Measurements from ENCODE around the gene ZNRF3. TPM values are rescaled to one million over a fixed set of nuclear protein-coding genes. Genes with fewer than 3 reads are reported as not detected.
"Not testable (repeated sequence)": the region's sequence is repeated elsewhere in the genome, so short reads cannot be mapped to it uniquely, and the experiment has no call there.

Gene ZNRF3
- total RNA-seq, 1 donor from 2014 or later: 7.4 TPM

GRCh38 chr22:28933321-28933720 lies 49.9 kb downstream of the ZNRF3 start:
- DNase-seq: no peak

GRCh38 chr22:28934026-28934425 lies 50.7 kb downstream of the ZNRF3 start:
- no peak for DNase-seq

DNA sequence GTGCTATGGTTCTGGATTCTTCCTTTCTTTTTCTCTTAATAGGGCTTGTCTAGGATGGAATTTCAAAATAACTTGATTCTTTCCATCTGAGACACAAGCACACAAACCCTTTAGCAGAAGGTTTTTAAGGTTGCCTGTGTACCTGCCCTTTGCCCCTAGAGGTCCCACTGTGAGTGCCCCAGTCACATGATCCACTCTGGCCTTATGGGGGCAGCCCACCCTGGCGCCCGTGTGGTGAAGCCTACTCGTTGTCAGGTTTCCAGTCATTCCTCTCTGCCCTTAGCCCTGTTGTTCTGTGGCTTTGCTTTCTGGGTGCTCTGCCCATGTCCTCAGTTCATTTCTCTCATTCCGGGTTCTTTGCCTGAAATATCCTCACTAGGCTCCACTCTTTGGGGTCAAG lies 51.8 kb downstream of the ZNRF3 start:
- DNase-seq: no peak

DNA sequence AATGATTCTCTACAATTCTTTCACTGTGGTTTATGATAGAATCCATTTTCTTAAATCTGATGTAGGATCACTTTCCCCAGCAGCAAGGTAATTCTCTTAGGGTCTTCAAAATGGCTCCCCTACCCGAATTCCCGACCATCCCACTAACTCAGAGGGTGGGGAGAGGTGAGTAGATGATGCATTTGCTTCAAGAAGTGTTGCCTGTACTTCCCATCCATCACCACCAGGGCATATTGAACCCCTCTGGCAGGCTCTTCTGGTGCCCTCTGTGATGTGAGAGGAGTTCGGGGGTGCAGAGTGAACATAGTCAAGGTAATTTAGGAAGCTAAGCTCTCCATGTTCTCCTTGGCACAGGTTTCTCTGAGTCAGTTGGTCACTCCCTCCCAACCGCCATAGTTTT lies 52.3 kb downstream of the ZNRF3 start:
- no peak for DNase-seq

- no peak for DNase-seq
Observed at GRCh38 chr22:28936200-28936599, 52.8 kb downstream of the ZNRF3 start.

DNA sequence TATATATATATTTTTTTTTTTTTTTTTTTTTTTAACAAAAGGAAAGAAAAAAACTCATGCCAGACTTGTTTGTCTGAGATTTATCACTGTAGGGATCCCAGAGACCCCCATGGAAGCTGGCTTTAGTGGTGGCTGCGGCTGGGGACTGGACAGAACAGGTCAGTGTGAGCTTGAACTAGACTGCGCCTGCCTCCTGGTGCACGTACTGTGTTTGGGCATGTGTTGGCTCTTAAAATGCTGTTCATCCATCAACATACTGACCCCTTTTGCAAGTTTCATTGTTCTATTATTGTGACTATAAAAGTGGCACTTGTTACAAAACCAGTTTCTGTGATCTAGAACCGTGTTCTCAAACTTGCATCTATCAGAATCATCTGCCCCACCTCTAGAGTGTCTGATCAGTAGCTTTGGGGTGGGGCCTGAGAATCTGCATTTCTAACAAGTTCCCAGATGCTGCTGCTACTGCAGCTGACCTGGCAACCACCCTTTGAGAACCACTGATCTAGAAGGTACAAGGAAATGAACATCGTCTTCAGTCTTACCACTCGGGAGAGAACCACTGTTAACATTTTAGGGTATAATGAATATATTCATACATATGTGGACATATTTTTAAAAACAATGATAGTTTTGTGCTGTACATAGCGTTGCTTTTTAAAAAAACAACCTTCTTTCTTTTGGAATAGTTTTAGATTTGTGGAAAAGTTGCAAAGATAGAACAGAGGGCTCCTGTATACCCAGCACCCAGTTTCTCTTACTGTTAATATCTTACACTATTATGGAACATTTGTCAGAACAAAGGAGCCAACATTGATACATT lies 54.0 kb downstream of the ZNRF3 start:
- no peak for DNase-seq

DNA sequence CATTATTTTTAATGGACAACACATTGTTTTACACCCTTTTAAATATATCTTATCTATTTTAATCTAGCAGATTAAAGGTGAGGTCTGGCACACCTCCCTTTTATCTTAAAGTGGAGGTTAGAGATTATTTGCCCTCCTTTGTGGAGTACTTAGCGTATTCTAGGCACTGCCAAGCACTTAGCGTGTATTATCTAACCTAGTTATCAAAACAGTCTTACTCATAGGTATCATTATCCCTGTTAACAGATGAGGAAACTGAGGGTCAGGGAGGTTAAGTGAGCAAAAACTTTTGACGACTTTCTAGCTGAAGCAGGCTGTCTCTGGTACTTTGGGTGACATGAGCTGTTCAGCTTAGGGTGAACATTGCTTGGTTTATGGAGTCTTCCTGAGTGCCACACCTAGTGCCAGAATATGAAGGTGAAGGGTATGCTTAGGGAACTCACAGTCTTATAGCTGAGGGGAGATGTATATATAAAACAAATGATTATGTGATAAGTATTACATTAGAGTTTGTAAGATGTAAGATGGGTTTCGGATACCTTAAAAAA lies 55.0 kb downstream of the ZNRF3 start:
- no peak for DNase-seq

GRCh38 chr22:28939394-28939793 lies 56.0 kb downstream of the ZNRF3 start:
- DNase-seq: no peak

DNA sequence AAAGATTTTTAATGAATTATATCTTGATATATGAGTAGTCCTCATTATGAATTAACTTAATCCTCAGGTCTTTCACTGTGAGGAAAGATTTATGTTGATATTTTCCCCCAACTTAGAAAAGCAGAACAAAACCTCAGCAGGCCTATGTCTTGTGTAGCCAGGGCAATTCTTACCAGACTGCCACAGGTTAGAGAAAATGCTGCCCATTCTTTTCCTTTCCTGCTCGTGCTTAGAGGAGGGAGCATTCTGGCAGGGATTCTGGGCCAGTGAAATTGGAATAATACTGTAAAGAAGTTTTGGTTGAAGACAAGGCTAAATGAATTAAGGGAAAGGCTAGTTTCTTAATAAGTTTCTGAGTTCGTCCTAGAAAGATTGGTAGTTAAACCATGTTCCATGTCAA lies 56.6 kb downstream of the ZNRF3 start:
- DNase-seq: no peak

DNA sequence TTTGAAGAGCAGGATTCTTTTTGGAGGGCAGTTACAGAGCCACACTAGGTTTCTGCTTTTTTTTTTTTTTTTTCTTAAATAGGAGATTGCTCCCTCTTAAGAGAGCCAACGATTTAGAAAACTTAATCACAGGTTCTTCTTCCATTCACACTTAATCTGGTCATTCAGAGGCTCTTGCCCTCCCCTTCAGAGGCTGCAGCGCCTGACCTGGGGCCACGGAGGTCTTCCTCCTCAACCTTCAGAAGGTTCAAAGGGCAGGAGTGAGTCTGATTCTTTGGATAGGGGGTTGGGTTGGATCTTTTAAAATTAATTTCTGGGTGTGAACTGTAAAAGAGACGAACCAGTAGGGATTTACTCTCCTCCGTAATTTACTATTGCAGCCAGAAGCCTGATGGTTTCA lies 57.1 kb downstream of the ZNRF3 start:
- DNase-seq: no peak

- no peak for DNase-seq
Observed at GRCh38 chr22:28942333-28942732, 59.0 kb downstream of the ZNRF3 start.

DNA sequence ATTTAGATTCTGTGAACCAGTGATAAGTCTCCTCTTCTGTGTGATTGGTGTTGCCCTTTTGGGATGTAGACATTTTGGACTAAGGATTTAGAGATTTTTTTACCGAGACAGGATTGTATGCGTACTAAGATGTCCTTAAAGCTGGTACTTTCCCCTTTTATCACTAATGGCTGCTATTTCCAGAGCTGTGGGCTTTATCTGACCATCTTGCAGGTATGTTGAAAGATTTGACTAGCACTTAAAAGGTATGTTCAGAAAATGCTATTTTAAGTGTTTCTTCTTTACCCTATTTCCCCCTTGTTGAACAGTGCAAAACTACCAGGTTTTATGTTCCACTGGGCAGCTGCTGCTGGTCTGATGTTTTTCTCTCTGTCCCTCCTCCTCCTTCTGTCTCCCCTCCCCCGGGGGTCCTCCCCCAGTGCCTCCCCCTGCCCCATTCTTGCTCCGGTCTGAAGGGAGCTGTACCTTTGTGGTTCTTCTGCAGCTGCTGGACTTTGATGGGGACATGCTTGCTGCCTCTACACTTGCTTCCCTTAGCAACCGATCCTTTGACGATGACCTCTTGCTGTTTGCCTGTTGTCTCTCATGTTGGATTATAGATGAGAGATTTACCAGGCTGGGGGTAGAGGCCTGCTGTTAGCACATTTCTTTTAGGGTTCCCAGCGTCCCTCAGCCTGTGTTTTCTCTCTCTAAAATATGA lies 59.6 kb downstream of the ZNRF3 start:
- no peak for DNase-seq

GRCh38 chr22:28943501-28943879 lies 60.1 kb downstream of the ZNRF3 start:
- no peak for DNase-seq

DNA sequence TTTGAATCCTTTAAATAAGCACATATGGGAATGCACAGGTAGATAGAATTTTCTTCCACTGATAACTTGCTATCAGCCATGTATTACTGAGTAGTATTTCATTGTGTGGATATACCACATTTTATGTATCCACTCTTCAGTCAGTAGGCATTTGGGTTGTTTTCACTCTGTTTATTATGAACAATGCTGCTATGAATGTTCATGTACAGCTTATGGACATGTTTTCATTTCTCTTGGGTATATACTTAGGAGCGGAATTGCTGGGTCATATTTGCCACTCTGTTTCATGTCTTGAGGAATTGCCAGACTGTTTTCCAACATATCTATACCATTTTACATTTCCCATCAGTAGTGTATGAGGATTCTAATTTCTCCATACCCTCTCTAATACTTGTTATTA lies 63.8 kb downstream of the ZNRF3 start:
- no peak for DNase-seq

DNA sequence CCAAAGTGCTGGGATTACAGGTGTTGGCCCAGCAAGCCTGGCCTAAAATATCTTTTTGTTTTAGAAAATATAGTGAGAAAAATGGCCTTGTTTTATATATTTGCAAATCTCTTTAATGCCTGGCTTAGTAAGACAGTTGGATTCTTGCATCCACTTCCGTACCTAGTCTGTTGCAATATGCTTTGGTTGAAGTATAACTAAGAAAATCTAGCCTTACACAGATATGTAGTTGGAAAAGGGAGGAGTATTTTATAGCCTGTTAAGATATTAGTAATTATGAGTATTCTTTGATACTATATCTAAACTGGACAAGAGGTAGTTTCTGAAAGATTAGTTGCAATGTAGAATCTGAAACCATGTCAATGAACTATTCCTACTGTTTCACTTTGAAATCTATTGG lies 65.1 kb downstream of the ZNRF3 start:
- no peak for DNase-seq

DNA sequence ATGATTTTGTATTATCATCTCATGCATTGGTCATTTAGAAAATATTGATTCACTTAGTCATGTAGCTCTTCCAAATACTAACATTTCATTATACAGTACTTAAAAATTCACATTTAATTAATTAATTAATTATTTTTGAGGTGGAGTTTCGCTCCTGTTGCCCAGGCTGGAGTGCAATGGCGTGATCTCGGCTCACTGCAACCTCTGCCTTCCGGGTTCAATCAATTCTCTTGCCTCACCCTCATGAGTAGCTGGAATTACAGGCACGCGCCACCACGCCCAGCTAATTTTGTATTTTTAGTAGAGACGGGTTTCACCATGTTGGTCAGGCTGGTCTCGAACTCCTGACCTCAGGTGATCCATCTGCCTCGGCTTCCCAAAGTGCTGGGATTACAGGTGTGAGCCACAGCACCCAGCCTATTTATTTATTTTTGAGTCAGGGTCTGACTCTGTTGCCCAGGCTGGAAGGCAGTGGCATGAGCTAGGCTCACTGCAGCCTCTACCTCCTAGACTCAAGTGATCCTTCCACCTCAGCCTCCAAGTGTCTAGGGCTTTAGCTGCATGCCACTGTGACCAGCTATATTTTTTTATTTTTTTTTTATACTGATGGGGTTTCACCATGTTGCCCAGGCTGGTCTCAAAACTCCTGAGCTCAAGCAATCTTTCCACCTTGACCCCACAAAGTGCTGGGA lies 65.6 kb downstream of the ZNRF3 start:
- DNase-seq: not testable (repeated sequence)

DNA sequence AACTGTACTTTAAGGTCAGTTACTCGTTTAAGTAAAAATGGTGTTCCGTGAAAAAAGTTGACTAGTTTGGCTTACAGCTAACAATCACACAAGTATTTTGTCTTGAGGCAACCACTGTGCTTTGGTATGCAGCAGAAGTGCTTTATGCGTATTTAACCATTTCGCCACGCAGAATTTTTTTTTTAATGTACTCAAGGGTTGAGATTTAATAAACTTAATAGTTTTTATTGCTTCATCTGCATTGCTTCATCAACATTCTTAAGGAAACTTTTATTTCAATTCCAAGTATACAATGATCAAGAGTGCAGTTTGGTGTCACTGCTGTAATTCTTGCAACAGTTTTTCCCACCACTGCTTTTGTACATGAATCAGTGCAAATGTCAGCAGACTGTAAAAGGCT lies 66.4 kb downstream of the ZNRF3 start:
- DNase-seq: peak; percentile 6

- DNase-seq: no peak
Observed at GRCh38 chr22:28950617-28951411, 67.4 kb downstream of the ZNRF3 start.

DNA sequence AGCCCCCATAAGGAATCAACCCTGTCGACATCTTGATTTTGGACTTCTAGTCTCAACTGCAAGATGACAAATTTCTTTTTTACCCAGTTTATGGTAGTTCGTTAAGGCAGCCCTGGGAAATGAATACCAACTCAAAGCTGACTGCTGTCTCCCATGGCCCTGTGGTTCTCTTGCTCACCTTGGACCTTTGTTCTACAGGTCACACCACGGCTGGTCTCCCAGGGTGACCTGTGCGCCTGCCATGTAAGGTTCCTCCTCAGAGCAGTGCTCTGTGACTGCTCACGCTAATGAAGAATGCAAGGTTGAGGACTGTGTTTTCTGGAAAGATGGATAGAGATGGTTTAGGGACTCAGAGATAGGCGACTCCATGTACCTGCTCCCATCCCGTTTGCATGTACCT lies 68.2 kb downstream of the ZNRF3 start:
- no peak for DNase-seq

- DNase-seq: peak; percentile 41
Observed at GRCh38 chr22:28951969-28952521, 68.7 kb downstream of the ZNRF3 start.

DNA sequence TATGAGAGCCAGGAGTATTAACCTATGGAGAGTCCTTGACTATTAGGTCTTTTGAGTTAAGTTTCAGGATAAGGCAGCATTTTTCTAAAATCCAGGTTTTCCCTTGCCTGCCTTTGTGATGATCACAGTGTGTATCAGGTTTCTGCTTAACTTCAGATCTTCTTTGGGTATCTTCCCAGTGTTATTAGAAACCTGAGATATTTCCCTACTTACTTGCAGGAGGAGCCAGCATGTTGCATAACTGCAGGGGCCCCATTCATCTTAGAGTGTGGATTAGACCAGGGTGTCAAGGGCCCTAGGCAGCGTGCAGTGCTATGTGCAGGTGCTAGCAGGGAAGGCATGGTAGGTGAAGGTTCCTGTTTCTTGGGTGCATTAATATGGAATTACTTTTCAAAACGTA lies 69.5 kb downstream of the ZNRF3 start:
- DNase-seq: peak; percentile 29

- no peak for DNase-seq
Observed at GRCh38 chr22:28953403-28953802, 70.0 kb downstream of the ZNRF3 start.
